ENCODE results near the gene ADAM22. TPM values are rescaled to one million over a fixed set of nuclear protein-coding genes. Genes with fewer than 3 reads are reported as not detected.

ADAM22 gene
- total and polyA plus RNA-seq, 7 donors, result under 0.01 to 3.5 (median 1.4) TPM

DNA sequence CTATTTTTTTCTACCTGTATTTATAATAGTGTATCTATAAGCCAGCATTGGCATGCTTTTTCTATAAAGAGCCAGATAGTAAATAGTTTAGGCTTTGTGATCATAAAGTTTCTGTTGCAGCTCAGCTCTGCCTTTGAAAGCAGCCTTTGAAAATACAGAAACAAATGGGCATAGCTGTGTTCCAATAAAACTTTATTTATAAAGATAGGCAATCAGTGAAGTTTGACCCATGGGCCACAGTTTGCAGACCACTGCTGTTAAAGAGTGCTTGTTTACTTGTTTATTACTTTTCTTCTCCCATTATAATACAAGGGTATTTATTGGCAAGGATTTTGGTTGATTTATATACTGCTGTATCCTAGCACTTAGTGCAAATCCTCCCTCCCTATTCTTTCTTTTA, 213.3 kb downstream of the ADAM22 start:
- no peak overlapping the region for H3K27ac ChIP-seq
- H3K4me1 ChIP-seq, result peaks cover 0 to 6% (median 0%) of the 10 kb centered on the region in 4 donors
- H3K27me3 ChIP-seq, result no peaks in the 10 kb centered on the region
- intact Hi-C loops (cut with DNase I), result no loop called here
- no peak for DNase-seq
- no peak overlapping the region for H3K4me3 ChIP-seq
- no peak for TF ChIP-seq POLR2AphosphoS5 (IDR thresholded peaks at IDR 0.05)
- TF ChIP-seq EP300 (IDR thresholded peaks at IDR 0.05), result no peak
- TF ChIP-seq, protein P1, sequence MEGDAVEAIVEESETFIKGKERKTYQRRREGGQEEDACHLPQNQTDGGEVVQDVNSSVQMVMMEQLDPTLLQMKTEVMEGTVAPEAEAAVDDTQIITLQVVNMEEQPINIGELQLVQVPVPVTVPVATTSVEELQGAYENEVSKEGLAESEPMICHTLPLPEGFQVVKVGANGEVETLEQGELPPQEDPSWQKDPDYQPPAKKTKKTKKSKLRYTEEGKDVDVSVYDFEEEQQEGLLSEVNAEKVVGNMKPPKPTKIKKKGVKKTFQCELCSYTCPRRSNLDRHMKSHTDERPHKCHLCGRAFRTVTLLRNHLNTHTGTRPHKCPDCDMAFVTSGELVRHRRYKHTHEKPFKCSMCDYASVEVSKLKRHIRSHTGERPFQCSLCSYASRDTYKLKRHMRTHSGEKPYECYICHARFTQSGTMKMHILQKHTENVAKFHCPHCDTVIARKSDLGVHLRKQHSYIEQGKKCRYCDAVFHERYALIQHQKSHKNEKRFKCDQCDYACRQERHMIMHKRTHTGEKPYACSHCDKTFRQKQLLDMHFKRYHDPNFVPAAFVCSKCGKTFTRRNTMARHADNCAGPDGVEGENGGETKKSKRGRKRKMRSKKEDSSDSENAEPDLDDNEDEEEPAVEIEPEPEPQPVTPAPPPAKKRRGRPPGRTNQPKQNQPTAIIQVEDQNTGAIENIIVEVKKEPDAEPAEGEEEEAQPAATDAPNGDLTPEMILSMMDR (IDR thresholded peaks at IDR 0.05), result no peak
- TF ChIP-seq POLR2A (IDR thresholded peaks at IDR 0.05), result no peak
- no peaks in the 10 kb centered on the region for H3K36me3 ChIP-seq
- H3K9me3 ChIP-seq, result no peaks in the 10 kb centered on the region

DNA sequence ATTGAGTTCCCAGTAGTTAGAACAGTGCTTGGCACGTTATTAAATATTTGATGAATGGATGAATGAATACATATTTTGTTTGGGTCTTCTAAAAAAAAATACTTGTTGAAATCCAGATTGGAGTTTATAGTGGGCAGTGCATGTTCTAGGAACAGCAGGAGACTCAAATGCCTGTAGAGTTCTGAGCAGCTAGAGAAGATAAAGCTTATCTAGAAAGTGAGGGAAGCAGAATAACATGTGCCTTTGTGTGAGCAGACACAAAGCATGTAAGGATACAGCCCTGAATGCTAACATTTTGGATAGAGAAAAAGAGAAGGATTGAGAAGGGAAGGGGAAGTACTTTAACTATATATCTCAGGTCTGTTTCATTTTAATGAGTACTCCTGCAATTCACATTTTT, 213.9 kb downstream of the ADAM22 start:
- WGBS, 2 donors, result 71 to 86% methylated on average over 1 of the region's 1 CpG
- H3K27me3 ChIP-seq, result no peaks in the 10 kb centered on the region
- H3K27ac ChIP-seq, result no peak overlapping the region
- H3K4me3 ChIP-seq, result no peak overlapping the region
- no peaks in the 10 kb centered on the region for H3K36me3 ChIP-seq
- TF ChIP-seq POLR2AphosphoS5 (IDR thresholded peaks at IDR 0.05) (no peak), POLR2A (IDR thresholded peaks at IDR 0.05) (no peak), EP300 (IDR thresholded peaks at IDR 0.05) (no peak)
- TF ChIP-seq, protein P1 (IDR thresholded peaks at IDR 0.05), result no peak
- no peak for DNase-seq
- peaks cover 0 to 6% (median 0%) of the 10 kb centered on the region in 4 donors for H3K4me1 ChIP-seq
- H3K9me3 ChIP-seq, result no peaks in the 10 kb centered on the region
- intact Hi-C loops (cut with DNase I), result no loop called here

DNA sequence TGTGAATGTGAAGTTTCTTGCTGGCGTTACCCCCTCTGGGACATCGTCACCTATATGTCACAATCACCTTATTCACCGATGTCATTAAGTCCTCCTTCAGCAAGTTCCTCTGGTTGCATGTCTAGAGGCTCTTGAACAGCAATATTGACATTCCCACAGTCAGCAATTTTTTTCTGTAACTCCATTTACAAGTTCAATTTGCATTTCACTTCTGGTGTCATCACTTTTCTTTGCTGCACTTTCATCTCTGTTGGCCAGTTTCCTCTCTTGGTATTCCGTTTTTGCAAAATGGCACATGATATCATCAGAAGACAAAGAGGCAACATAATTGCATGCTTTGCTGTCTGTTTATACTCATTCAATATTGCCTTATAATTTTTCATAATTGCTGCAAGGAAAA, 216.0 kb downstream of the ADAM22 start:
- H3K27me3 ChIP-seq, result no peaks in the 10 kb centered on the region
- H3K4me3 ChIP-seq, result no peak overlapping the region
- no peaks in the 10 kb centered on the region for H3K9me3 ChIP-seq
- H3K36me3 ChIP-seq, result no peaks in the 10 kb centered on the region
- intact Hi-C loops (cut with DNase I), result no loop called here
- no peak for DNase-seq
- WGBS, 2 donors, result 94 to 95% methylated on average over 4 of the region's 4 CpGs
- H3K27ac ChIP-seq, result no peak overlapping the region
- peaks cover 0 to 6% (median 0%) of the 10 kb centered on the region in 4 donors for H3K4me1 ChIP-seq
- TF ChIP-seq POLR2A (IDR thresholded peaks at IDR 0.05) (no peak), EP300 (IDR thresholded peaks at IDR 0.05) (no peak), POLR2AphosphoS5 (IDR thresholded peaks at IDR 0.05) (no peak)
- TF ChIP-seq, protein P1 (IDR thresholded peaks at IDR 0.05), result no peak

DNA sequence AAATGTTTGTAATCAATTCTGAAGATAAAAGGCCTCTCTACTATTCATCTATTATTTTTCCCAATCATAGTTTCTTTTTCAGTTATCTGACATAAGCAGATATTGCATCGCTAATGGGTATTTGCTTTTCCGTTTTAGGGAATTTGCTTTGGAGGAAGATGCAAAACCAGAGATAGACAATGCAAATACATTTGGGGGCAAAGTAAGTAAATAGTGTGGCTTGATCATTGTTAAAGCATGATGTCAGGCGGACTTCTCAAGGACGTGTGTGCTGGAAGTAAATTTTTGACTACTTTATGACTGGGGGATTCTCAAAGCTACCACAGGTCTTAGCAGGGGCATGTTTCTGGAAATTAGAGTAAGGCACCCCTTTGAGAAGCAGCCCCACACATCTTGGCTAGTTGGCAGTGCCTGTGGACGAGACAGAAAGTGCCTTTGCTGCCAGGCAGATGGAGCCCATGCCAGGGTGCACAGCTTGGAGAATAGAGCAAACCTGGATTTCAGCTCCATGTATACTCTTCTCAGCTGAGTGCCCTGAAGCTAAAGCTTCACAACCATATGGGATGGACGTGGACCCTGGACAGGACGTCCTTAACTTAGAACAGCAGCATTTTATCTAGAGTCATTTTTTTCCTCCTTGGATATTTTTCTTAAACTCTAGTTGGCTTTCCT, 217.2 kb downstream of the ADAM22 start:
- H3K9me3 ChIP-seq, result no peaks in the 10 kb centered on the region
- no peak overlapping the region for H3K4me3 ChIP-seq
- no peak for DNase-seq
- WGBS, 2 donors, result 83 to 88% methylated on average over 7 of the region's 7 CpGs
- TF ChIP-seq, protein P1 (IDR thresholded peaks at IDR 0.05), result no peak
- TF ChIP-seq EP300 (IDR thresholded peaks at IDR 0.05), result no peak
- no peak for TF ChIP-seq POLR2A (IDR thresholded peaks at IDR 0.05)
- no peak for TF ChIP-seq POLR2AphosphoS5 (IDR thresholded peaks at IDR 0.05)
- H3K36me3 ChIP-seq, result no peaks in the 10 kb centered on the region
- intact Hi-C loops (cut with DNase I), result no loop called here
- no peak overlapping the region for H3K27ac ChIP-seq
- no peaks in the 10 kb centered on the region for H3K27me3 ChIP-seq
- H3K4me1 ChIP-seq, result peaks cover 0 to 6% (median 0%) of the 10 kb centered on the region in 4 donors

DNA sequence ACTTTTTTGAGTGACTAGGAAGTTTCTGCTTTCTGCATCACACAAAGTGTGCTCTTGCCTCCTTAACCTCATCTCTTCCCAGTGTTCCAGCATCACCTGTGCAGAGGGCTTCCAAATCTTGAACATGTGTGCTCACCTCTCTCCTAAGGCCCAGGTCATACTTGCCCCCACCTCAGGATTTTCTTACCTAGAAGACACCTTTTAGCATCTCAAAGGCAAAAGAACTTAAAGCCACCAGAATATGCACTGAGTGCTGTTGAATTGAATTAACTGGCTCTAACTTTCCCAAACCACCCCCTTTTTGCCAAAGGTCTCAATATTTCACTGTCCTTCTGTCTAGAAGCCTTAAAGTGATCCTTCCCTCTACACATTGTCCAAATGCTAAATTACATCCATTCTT, 219.3 kb downstream of the ADAM22 start:
- H3K4me3 ChIP-seq, result no peak overlapping the region
- TF ChIP-seq, protein P1 (IDR thresholded peaks at IDR 0.05), result no peak
- TF ChIP-seq POLR2A (IDR thresholded peaks at IDR 0.05) (no peak), POLR2AphosphoS5 (IDR thresholded peaks at IDR 0.05) (no peak), EP300 (IDR thresholded peaks at IDR 0.05) (no peak)
- no peaks in the 10 kb centered on the region for H3K27me3 ChIP-seq
- H3K4me1 ChIP-seq, result no peaks in the 10 kb centered on the region
- DNase-seq, result no peak
- H3K27ac ChIP-seq, result no peak overlapping the region
- intact Hi-C loops (cut with DNase I), result no loop called here
- no peaks in the 10 kb centered on the region for H3K9me3 ChIP-seq
- H3K36me3 ChIP-seq, result no peaks in the 10 kb centered on the region
